GM19372 (cell line): ENCODE data around the gene CAPN8.
A peak's percentile ranks its signal among the peaks of the same experiment; 100 is the strongest.

Experiments
- ATAC-seq: cut with Tn5 transposase; IDR thresholded peaks from one replicate; pipeline ENCODE4 v1.9.1; 2021; ENCODE audit warnings: mild to moderate bottlenecking, low read depth, moderate library complexity; ENCODE audit not compliant: unreplicated experiment

The CAPN8 gene

DNA sequence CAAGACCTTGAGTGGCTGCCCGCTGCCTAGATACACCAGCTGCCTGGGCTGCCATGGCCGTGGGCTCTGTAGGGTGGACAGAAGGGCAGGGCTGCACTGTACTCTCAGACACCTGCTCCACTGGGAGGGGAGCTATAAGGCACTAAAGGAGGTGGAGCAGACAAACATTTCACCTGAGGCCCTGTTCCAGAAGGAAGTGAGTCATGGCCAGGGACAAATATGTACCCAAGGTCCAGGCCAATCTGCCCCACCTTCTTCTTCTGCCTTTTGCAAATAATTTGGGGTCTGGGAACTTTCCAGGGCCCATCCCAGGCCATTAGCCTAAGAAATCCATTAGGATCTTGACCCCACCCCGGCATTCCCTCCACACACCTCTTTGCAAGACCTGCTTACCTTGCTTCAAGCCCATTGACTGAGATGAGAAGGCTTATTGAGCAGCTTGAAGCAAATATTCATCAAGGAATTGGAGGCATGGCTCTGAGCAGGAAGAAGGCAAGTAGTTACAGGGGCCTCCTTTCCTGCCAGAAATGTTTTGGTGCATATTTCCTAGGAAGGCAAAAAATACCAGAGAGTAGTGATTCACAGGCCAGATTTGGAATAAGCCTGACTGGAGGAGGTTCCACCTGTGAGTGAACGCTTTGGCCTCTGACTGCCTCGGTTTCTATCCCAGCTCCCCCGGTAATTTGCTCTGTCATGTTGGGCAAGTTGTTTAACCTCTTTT, at the start of gene CAPN8:
CAPN8 (minus strand) TSS at position 110 of the 721 bp plus-strand sequence; CDS start at position 55, 55 bp downstream.
- no peak for ATAC-seq

GRCh38 chr1:223714849-223715603, 49.5 kb upstream of the CAPN8 start:
- ATAC-seq = no peak

GRCh38 chr1:223714421-223714724, 48.9 kb upstream of the CAPN8 start:
- no peak for ATAC-seq

- no peak for ATAC-seq
These were observed 48.3 kb upstream of the CAPN8 start for GRCh38 chr1:223713546-223714420.

DNA sequence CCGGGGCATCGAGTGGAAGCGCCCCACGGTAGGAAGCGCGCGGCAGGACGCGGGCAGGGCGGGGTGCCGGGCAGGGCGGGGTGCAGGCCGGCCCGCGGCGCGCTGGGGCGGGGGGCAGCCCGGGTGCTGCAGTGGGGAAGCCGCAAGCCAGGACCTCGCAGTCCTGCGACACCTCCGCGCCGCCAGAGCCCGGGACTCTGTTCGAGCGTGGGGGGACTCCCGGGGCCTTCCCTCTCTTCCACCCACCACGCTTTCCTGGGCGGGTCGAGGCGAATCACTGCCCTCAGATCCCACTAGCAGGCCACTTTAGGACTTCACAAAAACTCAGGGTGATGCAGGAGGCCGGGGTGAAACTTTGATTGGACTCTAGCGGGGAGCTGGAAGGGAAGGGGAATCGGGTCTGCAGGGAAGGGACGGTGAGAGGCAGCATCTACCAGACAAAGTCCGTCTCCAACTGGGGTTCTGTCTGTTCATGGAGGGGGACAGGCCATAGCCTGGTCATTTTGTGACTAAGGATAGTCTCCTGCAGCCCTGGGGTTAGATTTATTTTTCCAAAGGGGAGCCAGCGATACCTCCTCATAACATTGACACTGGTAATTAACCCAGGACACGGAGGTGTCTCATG, 47.5 kb upstream of the CAPN8 start:
- ATAC-seq = peak; percentile 28

- ATAC-seq = peak; percentile 61
These were observed 46.8 kb upstream of the CAPN8 start, which contains the start of gene CAPN2 for GRCh38 chr1:223712194-223712849. TSS of gene CAPN2 (plus strand) at chr1:223712539. CDS start at chr1:223712641, 102 bp downstream.

- no peak for ATAC-seq
These were observed 46.3 kb upstream of the CAPN8 start for GRCh38 chr1:223711747-223712193.

DNA sequence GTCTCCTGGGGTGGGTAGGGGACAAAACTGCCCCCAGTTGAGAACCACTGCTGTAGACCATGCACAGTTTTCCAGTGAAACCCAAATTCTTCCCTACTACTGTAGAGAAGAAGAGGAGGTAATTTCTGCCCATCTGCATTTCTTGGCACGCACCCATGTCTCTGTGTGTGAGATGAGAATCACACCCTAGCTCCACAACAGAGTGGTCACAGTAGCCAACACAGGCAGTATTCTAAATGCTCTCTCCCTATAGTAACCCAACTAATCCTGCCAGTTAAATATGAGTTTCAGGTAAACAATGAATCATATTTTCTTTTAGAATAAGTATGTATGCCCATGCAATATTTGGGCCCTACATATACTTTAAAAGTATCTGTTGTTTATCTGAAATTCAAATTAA, 45.7 kb upstream of the CAPN8 start:
- no peak for ATAC-seq

DNA sequence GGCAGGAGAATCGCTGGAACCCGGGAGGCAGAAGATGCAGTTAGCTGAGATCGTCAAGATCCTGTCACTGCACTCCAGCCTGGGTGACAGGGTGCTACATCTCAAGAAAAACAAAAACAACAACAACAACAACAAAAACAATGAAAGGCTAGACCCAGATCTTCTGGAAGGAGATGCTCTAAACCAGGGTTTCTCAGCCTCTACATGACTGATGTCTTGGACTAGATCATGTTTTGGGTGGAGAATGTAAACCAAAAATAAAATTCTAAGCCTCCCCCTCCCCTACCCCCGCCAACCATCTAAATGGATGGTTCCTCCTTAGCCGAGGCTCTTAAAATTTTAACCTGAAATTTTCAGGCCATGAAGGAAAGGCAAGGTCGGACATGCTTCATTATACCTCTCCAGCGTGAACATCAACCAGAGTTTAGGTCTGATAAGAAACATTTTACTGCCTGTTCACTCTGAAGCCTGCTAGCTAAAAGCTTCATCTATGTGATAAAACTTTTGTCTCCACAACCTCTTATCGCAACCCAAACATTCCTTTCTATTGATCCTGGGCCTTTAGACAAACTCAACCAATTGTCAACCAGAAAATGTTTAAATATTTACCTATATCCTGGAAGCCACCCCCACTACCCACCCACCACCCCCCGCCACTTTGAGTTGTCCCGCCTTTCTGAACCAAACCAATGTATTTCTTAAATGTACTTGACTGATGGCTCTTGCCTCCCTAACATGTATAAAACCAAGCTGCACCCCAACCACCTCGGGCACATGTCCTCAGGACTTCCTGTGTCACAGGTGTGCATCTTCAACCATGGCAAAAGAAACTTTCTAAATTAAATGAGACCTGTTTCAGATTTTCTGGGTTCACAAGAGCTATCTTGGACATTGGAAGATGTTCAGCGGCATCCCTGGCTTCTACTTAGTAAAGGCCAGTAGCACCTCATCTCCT, 45.0 kb upstream of the CAPN8 start:
- ATAC-seq = no peak

DNA sequence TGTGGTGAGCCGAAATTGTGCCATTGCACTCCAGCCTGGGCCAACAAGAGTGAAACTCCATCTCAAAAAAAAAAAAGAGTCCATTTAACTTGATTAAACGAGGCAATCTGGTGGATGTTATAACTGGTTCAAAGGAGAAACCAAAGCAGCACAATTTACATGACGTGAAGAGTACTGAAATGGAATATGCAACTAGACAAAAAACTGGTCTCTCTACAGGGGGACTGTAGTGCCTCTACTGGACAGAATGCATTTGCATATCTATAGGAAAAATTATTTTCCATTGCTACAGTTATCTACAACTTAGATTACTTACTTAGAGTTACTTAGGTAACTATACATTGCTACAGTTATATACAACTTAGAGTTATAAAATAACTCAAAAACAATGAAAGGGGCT, 44.1 kb upstream of the CAPN8 start:
- no peak for ATAC-seq

DNA sequence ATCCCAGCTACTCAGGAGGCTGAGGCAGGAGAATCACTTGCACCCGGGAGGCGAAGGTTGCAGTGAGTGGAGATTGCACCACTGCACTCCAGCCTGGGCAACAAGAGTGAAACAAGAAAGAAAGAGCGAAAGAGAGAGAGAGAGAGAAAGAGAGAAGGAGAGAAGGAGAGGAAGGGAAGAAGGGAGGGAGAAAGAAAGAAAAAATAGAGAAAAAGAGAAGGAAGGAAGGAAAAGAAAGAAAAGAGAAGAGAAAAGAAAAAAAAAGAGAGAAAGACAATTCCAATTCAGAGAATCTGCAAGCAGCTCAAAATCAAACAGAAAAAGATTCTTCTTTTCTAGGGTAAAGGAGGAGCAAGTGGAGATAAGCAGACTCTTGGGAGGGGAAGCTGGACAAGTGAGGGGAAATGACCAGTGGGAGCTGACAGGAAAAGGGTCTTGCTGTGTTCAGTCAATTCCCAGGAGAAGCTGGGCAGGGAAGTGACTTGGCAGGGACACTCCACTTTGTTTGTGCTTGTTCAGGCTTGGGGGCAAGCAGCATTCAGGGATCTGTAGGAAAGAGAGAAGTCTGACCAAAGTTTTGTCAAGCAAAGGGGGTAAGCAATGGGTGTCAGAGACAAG, 43.3 kb upstream of the CAPN8 start:
- no peak for ATAC-seq

DNA sequence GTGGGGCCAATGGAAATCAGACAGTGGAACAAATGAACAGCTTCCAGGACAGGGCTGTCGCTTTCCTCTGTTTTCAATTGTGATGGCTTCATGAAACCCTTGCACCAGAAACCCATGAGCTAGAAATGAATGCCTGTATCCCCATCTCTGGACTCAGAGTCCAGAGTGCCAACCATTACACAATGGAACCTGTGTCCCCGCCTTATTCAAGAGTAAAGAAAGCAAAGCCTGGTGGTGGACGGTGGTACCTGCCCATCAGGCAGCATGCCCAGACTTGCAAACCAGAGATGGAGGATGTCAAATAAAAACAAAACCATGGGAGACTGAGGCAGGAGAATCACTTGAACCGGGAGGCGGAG, 42.5 kb upstream of the CAPN8 start:
- ATAC-seq = no peak

- no peak for ATAC-seq
These were observed 41.9 kb upstream of the CAPN8 start for GRCh38 chr1:223707256-223708000.

GRCh38 chr1:223706077-223706973, 40.8 kb upstream of the CAPN8 start:
- no peak for ATAC-seq

DNA sequence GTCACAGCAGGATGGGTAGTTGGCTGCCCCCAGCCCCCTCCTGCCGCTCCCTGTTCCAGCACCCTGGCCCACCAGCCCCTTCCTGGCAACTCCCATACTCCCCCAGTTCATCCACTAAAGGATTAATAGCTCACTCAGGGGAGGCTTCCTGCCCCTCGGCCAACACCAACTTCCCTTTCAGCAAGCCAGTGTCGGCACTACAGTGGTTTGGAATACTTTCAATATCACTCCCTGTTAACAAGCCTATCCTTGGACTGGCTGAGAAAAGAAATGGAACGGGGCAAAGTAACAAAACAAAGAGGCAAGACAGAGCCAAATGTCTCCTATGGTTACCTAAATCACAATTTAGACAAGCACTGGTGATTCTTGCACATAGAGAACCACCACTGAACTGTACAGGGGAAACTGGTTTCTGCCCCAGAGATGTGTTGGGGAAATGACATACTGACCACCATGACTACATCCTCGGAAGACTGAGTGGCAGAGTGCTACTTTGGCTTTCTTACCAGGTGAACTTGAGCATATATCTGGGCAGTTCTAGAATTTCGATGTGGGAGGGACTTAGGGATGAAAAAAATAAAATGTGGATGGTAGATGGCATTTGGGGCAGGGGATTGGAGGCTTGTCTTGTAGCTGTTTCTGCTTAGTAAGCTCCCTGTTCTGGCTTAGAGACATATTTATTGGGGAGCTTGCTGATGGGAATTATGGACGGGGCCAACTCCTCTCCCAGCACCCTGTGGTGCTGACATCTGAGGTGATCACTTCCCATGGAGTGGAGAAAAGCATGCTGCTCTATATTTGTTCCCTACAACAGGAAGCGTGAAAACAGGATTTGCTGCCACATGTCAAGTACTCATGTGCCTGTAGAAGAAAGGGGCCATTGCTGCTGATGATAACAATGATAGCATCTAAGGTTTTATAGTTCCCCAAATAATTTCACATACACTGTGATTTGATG, 39.7 kb upstream of the CAPN8 start:
- ATAC-seq = no peak

DNA sequence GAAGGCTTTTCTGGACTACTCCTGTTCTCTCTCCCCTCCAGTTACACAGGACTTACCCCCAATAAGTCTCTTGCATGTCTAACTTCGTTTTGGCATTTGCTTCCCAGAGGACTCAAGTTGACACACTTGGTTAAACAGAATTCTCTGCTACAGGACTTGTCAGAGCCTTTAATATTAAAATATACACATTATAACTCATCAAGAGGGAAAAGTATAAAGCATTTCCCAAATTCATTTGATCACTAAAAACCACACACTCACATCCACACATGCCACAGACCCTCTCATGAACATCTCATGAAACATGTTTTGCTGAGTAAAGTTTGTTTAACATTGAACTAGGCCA, 38.1 kb upstream of the CAPN8 start:
- no peak for ATAC-seq
